NCI-H345 (cell line): Measurements from ENCODE around the gene LATS2.
"Not testable (repeated sequence)": the region's sequence is repeated elsewhere in the genome, so short reads cannot be mapped to it uniquely, and the experiment has no call there.

Experiments used
- DNase-seq: peaks from one replicate; lab custom pipeline; 2025; lab: John Stamatoyannopoulos, UW

LATS2 gene

GRCh38 chr13:20991741-20992520 lies 69.5 kb downstream of the LATS2 start:
- DNase-seq, result no peak

DNA sequence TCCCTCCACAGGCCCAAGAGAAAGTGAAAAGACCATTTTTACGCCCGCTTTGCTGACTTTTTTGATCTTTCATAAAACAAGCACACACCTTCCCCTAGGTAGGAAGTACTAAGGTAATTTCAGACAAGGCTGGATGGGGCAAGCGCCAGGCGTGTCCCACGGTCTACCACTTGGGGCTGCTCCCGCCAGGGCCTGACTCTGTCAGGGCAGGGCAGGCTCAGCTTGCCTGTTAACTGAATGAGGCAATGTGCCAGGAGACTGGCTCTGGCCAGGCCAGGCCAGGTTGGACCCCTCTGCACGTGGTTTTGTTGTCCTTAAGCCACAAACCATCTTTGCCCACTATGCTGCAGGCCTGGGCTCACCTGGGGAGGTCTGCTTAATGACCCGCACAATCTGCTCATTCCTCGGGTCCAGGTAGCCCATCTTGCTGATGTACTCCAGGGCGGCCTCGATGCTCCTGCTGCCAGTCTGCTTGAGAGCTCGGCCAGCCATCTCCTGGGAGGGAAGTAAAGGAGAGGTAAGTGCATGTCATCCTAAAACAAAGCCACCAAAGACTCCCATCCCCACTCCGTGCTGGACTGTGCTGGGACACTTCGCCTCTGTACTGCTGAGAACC lies 70.4 kb downstream of the LATS2 start:
- DNase-seq, result no peak

- no peak for DNase-seq
These were observed 71.6 kb downstream of the LATS2 start for GRCh38 chr13:20989656-20990321.

GRCh38 chr13:20988909-20989655 lies 72.3 kb downstream of the LATS2 start:
- DNase-seq, result no peak

DNA sequence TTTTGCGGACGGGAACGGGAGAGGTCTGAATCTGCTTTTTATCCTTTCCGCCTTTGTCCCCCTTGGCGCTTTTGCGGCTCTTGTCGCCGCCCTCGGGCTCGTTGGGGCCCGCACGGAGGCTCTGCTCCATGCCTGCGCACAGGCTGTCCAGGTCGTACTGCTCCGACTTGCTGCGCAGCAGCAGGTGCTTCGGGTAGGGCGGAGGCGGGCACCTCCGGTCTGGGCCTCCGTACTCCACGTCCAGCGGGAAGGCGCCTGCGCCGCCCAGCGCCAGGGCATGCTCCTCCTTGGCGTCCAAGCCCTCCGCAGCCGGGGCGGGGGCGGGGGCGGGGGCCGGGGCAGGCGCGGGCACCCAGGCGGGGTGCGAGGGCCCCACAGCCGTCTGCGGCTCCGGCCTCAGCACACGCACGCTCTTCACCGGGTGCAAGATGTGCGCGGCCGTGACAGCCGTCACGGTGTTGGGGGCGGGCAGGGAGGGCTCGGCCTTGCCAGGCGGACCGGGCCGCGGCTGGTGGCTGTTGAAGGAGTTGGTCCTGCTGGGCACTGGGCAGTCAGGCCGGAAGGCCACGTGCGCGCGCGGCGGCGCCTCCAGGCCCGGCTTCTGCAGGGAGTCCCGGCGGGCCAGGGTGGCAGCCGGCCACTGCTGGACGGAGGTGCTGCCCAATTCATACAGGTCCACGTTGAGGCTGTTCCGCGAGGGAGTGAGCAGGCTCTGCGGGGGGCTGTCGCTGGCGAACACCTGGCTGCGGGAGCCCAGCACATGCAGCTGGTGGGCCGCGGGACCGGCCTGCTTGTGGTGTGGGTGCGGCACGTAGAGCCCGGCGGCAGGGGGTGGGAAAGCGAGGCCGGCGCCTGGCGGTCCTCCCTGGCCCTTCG lies 73.1 kb downstream of the LATS2 start:
- no peak for DNase-seq

GRCh38 chr13:20987599-20987998 lies 73.8 kb downstream of the LATS2 start:
- DNase-seq, result no peak

DNA sequence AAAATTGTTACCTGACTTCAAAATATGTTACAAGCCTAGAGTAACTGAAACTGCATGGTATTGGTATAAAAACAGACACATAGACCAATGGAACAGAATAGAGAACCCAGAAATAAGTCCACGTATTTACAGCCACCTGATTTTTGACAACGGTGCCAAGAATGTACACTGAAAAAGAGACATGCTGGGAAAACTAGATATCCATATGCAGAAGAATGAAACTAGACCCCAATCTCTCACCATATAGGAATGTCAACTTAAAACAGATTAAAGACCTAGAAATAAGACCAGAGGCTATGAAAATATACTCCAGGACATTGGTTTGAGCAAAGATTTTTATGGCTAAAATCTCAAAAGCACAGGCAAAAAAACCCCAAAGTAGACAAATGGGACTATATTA lies 76.5 kb downstream of the LATS2 start:
- DNase-seq, result no peak

GRCh38 chr13:20983386-20983785 lies 78.0 kb downstream of the LATS2 start:
- DNase-seq, result no peak

DNA sequence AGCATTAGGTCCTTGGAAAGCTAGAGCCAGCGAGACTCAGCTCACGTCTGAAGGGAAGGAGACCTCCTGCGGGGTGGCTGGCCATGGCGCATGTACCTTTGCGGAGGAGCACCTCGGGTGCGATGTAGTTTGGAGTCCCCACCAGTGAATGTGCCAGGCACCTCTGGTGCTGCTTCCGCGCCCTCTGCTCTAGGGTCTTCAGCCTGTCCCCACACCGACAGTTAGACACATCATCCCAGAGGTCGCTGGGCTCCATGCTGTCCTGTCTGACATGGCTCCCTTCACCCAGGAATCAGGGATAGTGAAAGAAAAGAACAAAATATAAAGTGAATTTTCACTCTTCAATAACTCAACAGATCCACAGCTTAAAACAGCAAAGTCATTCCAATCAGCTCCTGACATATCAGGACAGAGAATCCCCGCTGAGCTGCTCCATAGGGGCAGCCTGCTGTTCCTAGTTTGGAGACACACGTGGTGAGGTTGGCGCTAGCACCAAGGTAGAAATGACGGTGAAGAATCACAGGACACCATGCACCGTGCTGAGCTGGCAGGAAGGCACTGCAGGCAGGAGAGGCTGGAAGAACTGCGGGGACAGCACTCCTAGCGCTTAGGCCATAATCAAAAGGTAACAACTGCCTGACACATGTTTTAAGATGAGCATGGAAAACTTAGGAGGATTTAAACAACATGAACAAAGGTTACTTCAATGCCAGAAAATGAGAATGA lies 79.9 kb downstream of the LATS2 start:
- DNase-seq, result no peak

- DNase-seq, result no peak
These were observed 80.5 kb downstream of the LATS2 start for GRCh38 chr13:20980899-20981298.

DNA sequence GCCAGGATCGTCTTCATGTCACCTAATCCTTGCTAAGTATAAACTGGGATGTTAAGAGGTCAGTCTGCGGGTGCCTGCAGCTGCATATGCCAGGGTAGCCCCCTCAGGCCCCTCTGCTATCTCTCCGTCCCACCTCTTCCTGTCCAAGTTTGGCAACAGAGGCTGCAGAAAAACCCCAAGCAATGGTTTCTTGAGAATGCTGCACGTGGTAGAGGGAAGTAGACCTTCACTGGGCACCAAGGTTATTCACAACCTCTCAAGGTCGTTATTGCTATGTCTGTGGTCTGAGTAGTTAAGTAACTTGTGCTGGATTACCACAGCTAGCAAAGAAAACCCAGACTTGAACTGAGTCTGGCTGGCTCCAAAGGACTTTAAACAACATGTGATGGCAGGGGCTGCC lies 81.0 kb downstream of the LATS2 start:
- DNase-seq, result no peak

DNA sequence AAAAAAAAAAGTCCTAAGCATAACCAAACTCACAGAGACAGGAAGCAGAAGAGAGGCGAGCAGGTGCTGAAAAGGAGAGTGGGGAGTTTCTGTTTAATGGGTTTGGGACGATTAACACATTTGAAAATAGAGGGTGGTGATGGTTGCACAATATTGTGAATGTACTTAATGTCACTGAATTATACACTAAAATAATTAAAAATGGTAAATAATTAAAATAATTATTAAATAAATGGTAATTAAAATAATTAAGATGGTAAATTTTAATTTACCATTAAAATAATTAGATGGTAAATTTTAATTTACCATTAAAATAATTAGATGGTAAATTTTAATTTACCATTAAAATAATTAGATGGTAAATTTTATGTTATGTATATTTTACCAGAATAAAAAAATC lies 84.0 kb downstream of the LATS2 start:
- DNase-seq, result no peak

DNA sequence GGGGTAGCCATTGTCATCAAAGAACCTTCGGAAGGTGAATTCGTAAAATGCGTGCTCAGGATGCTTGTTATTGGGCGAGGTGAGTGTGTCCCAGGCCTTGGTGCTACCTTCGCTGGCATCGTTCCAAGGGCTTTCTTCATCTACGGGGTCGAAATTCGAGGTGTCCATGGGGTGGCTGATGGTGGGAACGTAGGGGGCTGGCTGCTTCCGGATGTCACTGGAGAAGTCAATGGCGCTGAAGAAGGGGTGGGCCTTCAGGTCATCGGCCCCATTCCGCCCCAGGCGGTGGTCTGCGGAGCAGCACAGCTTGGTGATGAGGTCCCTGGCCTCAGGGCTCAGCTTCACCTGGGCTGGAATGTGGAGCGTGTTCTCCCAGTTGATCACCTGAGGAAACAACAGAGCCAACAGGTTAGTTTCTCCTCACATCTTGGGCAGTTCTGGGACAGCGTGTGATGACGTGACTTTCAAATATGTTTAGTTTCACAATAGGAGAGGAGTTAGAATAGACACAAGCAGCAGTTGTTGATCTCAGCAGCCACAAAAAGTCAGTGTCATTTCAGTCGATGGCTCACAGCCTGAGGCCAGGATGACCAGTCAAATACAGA lies 86.3 kb downstream of the LATS2 start:
- DNase-seq, result no peak

DNA sequence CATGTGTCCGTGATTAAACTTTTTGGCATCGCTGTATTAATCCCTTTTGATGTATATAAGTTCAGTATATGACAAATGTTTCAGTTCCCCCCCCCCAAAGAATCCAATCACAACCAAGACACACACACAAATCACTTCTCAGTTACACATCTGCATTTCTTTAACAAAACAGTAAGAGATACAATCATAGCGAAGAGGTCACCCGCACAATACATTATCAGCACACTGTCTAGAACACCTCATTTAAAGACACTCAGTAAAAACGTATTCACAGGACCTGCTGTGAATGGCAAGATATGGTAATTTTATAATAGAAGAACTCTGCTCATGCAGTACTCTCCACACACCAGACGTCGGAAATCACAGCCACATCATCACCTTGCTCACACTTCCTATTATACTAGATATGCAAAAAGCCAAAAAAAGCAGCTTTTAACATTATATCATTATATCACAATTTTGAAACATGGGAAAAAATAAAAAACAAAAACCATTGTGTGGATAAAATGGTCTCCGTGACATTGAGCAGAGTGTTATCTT lies 87.4 kb downstream of the LATS2 start:
- DNase-seq, result no peak

GRCh38 chr13:20972731-20973130 lies 88.7 kb downstream of the LATS2 start:
- DNase-seq, result no peak

DNA sequence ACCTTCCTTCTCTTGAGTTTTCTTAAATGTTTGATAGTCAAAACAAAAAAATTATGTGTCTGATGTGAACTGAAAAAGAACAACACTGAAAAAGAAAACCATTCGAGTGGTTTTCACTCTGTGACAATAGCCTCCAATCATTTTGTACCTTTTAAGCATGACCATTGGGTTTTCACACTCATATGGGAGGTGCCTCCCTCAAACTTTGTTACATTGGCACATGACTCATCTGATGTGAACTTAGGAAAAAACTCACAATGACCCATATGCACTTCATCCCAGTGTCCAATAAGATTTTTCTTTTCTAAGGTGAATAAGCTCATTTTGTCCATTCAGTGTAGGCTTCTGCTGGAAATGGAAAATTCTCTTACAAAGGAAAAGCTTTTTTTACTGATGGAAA lies 92.2 kb downstream of the LATS2 start:
- no peak for DNase-seq

DNA sequence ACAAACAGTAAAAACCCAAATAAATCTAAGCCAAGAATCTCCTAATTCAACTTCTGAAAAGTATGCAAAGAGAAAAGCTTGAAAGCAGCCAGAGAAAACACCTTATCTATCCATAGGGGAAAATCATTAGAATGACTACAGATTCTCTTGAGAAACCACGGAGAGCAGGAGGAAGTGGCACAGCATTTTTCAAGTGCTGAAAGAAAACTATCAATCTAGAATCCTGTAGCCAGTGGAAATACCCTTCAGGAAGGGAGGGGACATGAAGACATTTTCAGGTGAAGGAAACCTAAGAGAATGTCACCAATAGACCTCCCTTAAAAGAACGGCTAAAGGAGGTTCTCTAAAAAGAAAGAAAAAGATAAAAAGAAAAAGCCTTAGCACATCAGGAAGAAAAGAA lies 92.6 kb downstream of the LATS2 start:
- DNase-seq, result no peak

DNA sequence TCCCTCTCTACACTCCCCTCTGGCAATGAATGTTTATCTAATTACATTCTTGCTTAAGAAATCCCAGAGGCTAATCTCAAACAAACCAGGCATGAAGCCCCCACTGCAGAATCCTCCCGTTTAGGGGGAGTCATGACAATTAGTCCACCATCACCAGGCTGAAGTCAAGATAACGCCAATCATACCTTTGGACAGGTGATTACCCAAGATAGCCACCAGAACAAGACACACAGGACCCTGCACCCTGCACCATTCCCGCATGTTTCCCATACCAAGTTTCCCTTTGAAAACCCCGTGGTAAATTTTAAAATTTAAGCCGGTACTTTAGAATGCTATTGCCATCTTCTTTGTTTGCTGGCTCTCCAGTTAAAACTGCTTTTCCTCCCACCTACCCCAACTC lies 94.0 kb downstream of the LATS2 start:
- DNase-seq, result no peak

- DNase-seq, result no peak
These were observed 96.5 kb downstream of the LATS2 start for GRCh38 chr13:20964904-20965303.

DNA sequence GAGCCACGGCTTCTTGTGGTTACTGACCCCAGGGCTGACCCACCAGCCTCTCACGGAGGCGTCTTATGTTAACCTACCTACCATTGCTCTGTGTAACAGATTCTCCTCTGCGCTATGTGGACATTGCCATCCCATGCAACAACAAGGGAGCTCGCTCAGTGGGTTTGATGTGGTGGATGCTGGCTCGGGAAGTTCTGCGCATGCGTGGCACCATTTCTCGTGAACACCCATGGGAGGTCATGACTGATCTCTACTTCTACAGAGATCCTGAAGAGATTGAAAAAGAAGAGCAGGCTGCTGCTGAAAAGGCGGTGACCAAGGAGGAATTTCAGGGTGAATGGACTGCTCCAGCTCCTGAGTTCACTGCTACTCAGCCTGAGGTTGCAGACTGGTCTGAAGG lies 99.7 kb downstream of the LATS2 start:
- DNase-seq, result not testable (repeated sequence)
